Measurements from ENCODE around the gene MRPL53.

The MRPL53 gene

DNA sequence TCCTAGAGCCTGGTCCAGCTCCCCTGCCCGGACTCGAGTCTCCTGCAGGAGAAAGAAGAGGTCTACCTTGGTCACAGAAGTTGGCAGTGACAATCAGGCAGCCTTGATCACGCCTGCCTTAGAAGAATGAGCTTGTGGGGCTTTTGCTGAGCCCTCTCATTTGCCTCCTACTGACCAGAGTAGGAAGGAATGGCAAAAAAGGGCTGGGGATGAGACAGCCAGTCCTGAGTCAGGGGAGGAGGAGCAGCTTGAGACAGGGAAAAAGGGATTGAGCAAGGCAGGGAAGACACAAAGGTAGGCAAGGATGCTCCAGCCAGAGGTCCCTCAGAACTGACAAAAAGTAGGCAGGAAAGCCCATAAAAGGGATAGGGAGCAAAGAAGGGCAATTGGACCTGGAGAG, 44.9 kb downstream of the MRPL53 start:
- no peak for DNase-seq (ENCODE audit: extremely low spot score)
- ChIA-PET CTCF (interaction anchor here (0.5 kb wide), 1 partner anchor 150 kb away, joined by 3 read pairs; no protein-coding TSS in a partner anchor), POLR2A (interaction anchor here (0.9 to 3.8 kb wide), 3 partner anchors 12 to 36 kb away, joined by 3 to 18 read pairs (median 6); partner anchors contain the start of gene WBP1)
- TF ChIP-seq, protein P1, sequence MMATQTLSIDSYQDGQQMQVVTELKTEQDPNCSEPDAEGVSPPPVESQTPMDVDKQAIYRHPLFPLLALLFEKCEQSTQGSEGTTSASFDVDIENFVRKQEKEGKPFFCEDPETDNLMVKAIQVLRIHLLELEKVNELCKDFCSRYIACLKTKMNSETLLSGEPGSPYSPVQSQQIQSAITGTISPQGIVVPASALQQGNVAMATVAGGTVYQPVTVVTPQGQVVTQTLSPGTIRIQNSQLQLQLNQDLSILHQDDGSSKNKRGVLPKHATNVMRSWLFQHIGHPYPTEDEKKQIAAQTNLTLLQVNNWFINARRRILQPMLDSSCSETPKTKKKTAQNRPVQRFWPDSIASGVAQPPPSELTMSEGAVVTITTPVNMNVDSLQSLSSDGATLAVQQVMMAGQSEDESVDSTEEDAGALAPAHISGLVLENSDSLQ (IDR thresholded peaks at IDR 0.05), result no peak
- TF ChIP-seq FOXM1 (IDR thresholded peaks at IDR 0.05; ENCODE audit: borderline replicate concordance) (no peak), ARNT (IDR thresholded peaks at IDR 0.05) (no peak), L3MBTL2 (conservative IDR thresholded peaks at IDR 0.05) (no peak), LEF1 (IDR thresholded peaks at IDR 0.05; ENCODE audit: borderline replicate concordance) (no peak)

DNA sequence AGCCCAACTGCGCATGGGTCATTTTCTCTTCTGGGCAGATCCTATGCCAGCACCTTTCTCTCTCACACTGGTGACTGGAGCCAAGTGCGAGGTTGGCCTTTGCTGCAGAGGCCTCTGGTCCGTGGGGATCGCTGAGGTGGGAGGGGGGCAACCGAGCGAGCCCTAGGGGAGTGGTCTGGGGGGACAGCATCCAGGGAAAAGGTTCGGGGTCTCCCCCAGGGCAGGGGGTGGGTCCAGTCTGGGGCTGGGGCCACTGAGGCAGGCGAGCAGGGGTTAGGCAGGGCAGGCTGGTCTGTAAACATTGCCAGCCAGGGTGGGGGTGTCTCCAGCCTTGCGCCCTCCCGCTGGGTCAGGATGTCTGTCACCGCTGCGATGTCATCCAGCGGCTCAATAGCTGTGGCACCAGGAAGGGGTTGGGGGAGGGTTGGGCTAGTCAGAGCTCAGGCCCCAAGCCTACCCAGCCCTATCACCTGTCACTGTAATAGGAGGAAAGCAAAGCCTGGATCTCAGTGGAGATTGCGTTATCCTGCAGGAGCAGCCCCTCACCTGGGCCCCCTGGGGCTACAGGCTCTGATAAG, 46.2 kb downstream of the MRPL53 start:
- POLR2A ChIA-PET, result interaction anchor here (1.1 to 2.0 kb wide), 2 partner anchors 31 to 32 kb away, joined by 5 to 7 read pairs; partner anchors contain the start of gene WBP1
- CTCF ChIA-PET, result no interaction called here
- no peak for DNase-seq (ENCODE audit: extremely low spot score)
- TF ChIP-seq FOXA1 (IDR thresholded peaks at IDR 0.05) (no peak), ZNF384 (IDR thresholded peaks at IDR 0.05) (no peak), CTBP1 (IDR thresholded peaks at IDR 0.05; ENCODE audit: borderline replicate concordance) (no peak), ARNT (IDR thresholded peaks at IDR 0.05) (no peak), L3MBTL2 (conservative IDR thresholded peaks at IDR 0.05) (no peak), BHLHE40 (IDR thresholded peaks at IDR 0.05; ENCODE audit: borderline replicate concordance) (no peak), SP1 (IDR thresholded peaks at IDR 0.05) (no peak), NFRKB (IDR thresholded peaks at IDR 0.05) (no peak)

DNA sequence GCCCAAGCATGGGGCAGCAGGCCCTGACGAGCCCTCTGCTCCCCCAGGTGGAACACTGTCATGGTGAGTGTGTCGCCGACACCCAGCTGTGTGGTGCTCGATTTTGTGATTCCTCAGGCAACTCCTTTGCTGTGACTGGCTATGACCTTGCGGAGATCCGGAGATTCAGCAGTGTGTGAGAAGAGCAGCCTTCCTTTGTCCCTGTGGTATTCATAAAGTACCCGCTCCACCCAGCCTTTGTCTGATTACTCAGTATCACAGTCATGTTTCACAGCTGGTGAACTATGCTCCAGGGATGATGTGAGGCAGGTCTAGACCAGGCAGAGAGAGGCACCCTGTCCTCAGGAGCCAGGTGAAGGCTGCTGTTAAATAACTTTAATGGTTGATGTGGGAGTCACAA, 47.0 kb downstream of the MRPL53 start:
- no peak for TF ChIP-seq LEF1 (IDR thresholded peaks at IDR 0.05; ENCODE audit: borderline replicate concordance)
- no peak for TF ChIP-seq FOXK2 (IDR thresholded peaks at IDR 0.05)
- TF ChIP-seq SP1 (IDR thresholded peaks at IDR 0.05), result no peak
- no peak for TF ChIP-seq ARNT (IDR thresholded peaks at IDR 0.05)
- no peak for TF ChIP-seq CTBP1 (IDR thresholded peaks at IDR 0.05; ENCODE audit: borderline replicate concordance)
- TF ChIP-seq L3MBTL2 (conservative IDR thresholded peaks at IDR 0.05), result no peak
- TF ChIP-seq SUZ12 (IDR thresholded peaks at IDR 0.05), result no peak
- TF ChIP-seq FOXM1 (IDR thresholded peaks at IDR 0.05; ENCODE audit: borderline replicate concordance), result no peak
- TF ChIP-seq ELF4 (IDR thresholded peaks at IDR 0.05), result no peak
- DNase-seq (ENCODE audit: extremely low spot score), result no peak
- ChIA-PET CTCF (no interaction called here), POLR2A (interaction anchor here (1.0 to 2.0 kb wide), 3 partner anchors 15 to 33 kb away, joined by 4 to 7 read pairs (median 5); partner anchors contain the start of gene WBP1)

DNA sequence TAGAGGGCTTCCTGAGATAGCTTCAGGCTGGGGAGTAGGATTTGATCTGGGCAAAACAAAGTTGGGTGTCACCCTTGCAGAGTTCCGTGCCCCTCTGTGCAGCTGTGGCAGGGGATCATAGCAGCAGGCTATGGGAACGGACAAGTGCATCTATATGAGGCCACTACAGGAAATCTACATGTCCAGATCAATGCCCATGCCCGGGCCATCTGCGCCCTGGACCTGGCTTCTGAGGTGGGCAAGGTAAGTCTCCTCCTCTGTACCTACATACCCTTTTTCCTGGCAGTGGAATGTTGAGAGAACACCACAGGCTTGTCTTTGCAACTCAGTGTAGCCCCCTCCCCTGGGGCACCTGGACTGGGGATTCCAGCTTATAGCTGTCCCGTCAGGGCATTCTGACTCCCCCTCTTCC, 47.5 kb downstream of the MRPL53 start:
- DNase-seq (ENCODE audit: extremely low spot score), result no peak
- POLR2A ChIA-PET, result interaction anchor here (1.0 to 2.0 kb wide), 3 partner anchors 16 to 34 kb away, joined by 4 to 7 read pairs (median 5); partner anchors contain the start of gene WBP1
- TF ChIP-seq SP1 (IDR thresholded peaks at IDR 0.05) (no peak), SUZ12 (IDR thresholded peaks at IDR 0.05) (no peak), FOXM1 (IDR thresholded peaks at IDR 0.05; ENCODE audit: borderline replicate concordance) (no peak), LEF1 (IDR thresholded peaks at IDR 0.05; ENCODE audit: borderline replicate concordance) (no peak), TARDBP (IDR thresholded peaks at IDR 0.05) (no peak), ELF4 (IDR thresholded peaks at IDR 0.05) (no peak), NFRKB (IDR thresholded peaks at IDR 0.05) (no peak), FOXA1 (IDR thresholded peaks at IDR 0.05) (no peak), FOXK2 (IDR thresholded peaks at IDR 0.05) (no peak), ZNF384 (IDR thresholded peaks at IDR 0.05) (no peak), CTBP1 (IDR thresholded peaks at IDR 0.05; ENCODE audit: borderline replicate concordance) (no peak)
- TF ChIP-seq, protein P1 (IDR thresholded peaks at IDR 0.05), result no peak
- CTCF ChIA-PET, result no interaction called here

DNA sequence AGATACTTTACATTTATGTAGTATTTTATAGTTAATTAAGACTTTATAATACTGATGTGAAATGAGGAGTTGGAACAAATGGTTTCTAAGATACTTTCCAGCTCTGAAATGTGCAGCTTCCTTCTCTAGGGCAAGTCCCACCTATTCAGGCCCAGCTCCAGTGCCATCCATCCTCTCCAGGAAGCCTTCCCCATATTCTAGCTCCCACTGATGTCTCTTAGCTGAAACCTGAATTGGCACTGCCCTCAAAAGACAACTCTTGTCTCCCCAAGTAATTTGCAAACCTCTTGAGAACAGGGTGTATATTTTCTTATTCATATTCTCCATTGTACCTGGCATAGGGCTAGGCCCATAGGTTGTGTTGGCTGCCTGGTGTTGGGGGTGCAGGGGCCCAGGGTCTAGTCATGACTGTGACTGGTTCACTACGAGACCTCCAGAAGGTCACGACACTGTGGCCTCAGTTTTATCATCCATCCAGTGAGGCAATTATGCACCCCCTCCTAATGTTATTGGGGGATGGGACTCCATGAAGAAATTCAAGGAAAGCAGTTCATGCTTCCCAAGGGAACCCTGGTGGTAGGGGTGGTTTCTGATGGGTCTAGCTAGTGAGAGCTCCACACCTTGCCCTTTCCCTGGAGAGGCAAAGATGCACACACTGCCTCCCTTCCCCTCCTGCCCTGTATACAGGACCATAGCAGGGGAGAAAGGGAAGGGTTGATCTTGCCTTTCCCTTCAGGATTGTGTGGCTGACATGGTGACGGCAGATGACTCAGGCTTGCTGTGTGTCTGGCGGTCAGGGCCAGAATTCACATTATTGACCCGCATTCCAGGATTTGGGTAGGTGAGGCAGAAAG, 48.1 kb downstream of the MRPL53 start:
- TF ChIP-seq SUZ12 (IDR thresholded peaks at IDR 0.05) (no peak), ARNT (IDR thresholded peaks at IDR 0.05) (no peak), LEF1 (IDR thresholded peaks at IDR 0.05; ENCODE audit: borderline replicate concordance) (no peak), SP1 (IDR thresholded peaks at IDR 0.05) (no peak), CTBP1 (IDR thresholded peaks at IDR 0.05; ENCODE audit: borderline replicate concordance) (no peak), BHLHE40 (IDR thresholded peaks at IDR 0.05; ENCODE audit: borderline replicate concordance) (no peak), FOXA1 (IDR thresholded peaks at IDR 0.05) (no peak), HDGF (IDR thresholded peaks at IDR 0.05; ENCODE audit: borderline replicate concordance) (no peak), ZNF384 (IDR thresholded peaks at IDR 0.05) (no peak), NFRKB (IDR thresholded peaks at IDR 0.05) (no peak)
- ChIA-PET POLR2A (interaction anchor here (0.7 to 2.0 kb wide), 3 partner anchors 11 to 34 kb away, joined by 3 to 7 read pairs (median 3); partner anchors contain the start of gene WBP1), CTCF (interaction anchor here (0.8 kb wide), 1 partner anchor 1375 kb away, joined by 3 read pairs; no protein-coding TSS in a partner anchor)
- DNase-seq (ENCODE audit: extremely low spot score), result no peak

DNA sequence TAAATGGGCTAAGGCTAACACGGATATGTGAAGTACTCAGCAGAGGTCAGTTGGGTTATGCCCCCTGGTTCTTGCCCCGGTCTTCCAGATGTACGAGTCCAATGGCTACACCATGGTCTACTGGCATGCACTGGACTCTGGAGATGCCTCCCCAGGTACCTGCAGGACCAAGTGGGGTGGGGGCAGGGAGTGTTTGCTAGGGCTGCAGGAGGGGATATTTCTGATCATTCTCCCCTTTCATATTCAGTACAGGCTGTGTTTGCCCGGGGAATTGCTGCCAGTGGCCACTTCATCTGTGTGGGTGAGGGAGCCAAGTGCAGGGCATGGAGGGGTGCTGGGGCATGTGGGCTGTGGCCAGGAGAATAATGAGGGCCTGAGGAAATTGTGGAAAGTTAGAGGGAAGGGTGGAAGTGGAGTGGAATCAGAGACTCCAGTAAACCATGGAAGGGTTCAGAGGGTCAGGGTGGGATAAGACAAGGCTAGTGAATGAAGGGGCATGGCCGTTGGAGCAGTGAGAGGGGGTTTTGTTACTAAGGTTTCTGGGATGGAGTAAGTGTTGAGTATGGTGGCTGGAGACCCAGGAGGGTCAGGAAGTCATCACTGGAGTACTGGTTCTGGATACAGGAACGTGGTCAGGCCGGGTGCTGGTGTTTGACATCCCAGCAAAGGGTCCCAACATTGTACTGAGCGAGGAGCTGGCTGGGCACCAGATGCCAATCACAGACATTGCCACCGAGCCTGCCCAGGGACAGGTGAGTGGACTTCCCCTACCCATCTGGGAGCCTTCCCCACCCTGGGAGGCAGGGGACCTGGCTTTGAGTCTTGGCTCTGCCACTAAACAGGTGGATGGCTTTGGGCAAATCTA, 49.0 kb downstream of the MRPL53 start:
- no peak for DNase-seq (ENCODE audit: extremely low spot score)
- POLR2A ChIA-PET, result interaction anchor here (1.1 kb wide), 1 partner anchor 10 kb away, joined by 3 read pairs; no protein-coding TSS in a partner anchor
- CTCF ChIA-PET, result interaction anchor here (0.8 kb wide), 1 partner anchor 1374 kb away, joined by 3 read pairs; no protein-coding TSS in a partner anchor
- no peak for TF ChIP-seq FOXM1 (IDR thresholded peaks at IDR 0.05; ENCODE audit: borderline replicate concordance)
- TF ChIP-seq BHLHE40 (IDR thresholded peaks at IDR 0.05; ENCODE audit: borderline replicate concordance), result no peak
- no peak for TF ChIP-seq LEF1 (IDR thresholded peaks at IDR 0.05; ENCODE audit: borderline replicate concordance)
- no peak for TF ChIP-seq SP1 (IDR thresholded peaks at IDR 0.05)
- no peak for TF ChIP-seq ELF4 (IDR thresholded peaks at IDR 0.05)
- TF ChIP-seq, protein P1 (IDR thresholded peaks at IDR 0.05), result no peak
- TF ChIP-seq FOXA1 (IDR thresholded peaks at IDR 0.05), result no peak
- TF ChIP-seq TARDBP (IDR thresholded peaks at IDR 0.05), result no peak
- no peak for TF ChIP-seq CTBP1 (IDR thresholded peaks at IDR 0.05; ENCODE audit: borderline replicate concordance)
